Measurements from ENCODE around the gene APCDD1.
"Not testable (repeated sequence)": the region's sequence is repeated elsewhere in the genome, so short reads cannot be mapped to it uniquely, and the experiment has no call there.

- TF ChIP-seq POLR2A (IDR thresholded peaks at IDR 0.05; ENCODE audit: borderline replicate concordance, extremely low read depth, insufficient read depth, insufficient read length); POLR2AphosphoS5 (IDR thresholded peaks at IDR 0.05; ENCODE audit: low read depth, low read length); EZH2 (IDR thresholded peaks at IDR 0.05); ZFX (IDR thresholded peaks at IDR 0.05); EZH2phosphoT487 (IDR thresholded peaks at IDR 0.05; ENCODE audit: borderline replicate concordance); CEBPB (IDR thresholded peaks at IDR 0.05; ENCODE audit: low read depth); SIN3A (IDR thresholded peaks at IDR 0.05; ENCODE audit: low read depth); ZNF274 (IDR thresholded peaks at IDR 0.05; ENCODE audit: low read depth, low read length); EGR1 (IDR thresholded peaks at IDR 0.05; ENCODE audit: low read depth); REST (IDR thresholded peaks at IDR 0.05; ENCODE audit: low read depth); RAD21 (IDR thresholded peaks at IDR 0.05; ENCODE audit: low read depth); FOSL1 (IDR thresholded peaks at IDR 0.05; ENCODE audit: low read depth): not testable (repeated sequence)
- TF ChIP-seq, protein P1, sequence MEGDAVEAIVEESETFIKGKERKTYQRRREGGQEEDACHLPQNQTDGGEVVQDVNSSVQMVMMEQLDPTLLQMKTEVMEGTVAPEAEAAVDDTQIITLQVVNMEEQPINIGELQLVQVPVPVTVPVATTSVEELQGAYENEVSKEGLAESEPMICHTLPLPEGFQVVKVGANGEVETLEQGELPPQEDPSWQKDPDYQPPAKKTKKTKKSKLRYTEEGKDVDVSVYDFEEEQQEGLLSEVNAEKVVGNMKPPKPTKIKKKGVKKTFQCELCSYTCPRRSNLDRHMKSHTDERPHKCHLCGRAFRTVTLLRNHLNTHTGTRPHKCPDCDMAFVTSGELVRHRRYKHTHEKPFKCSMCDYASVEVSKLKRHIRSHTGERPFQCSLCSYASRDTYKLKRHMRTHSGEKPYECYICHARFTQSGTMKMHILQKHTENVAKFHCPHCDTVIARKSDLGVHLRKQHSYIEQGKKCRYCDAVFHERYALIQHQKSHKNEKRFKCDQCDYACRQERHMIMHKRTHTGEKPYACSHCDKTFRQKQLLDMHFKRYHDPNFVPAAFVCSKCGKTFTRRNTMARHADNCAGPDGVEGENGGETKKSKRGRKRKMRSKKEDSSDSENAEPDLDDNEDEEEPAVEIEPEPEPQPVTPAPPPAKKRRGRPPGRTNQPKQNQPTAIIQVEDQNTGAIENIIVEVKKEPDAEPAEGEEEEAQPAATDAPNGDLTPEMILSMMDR (IDR thresholded peaks at IDR 0.05 in 2 of 3, conservative IDR thresholded peaks at IDR 0.05 in 1 of 3; ENCODE audit: borderline replicate concordance in 1 of 3, insufficient read depth in 1 of 3, low read depth in 2 of 3, low read length in 2 of 3), result not testable (repeated sequence)
- TF ChIP-seq, protein P2, sequence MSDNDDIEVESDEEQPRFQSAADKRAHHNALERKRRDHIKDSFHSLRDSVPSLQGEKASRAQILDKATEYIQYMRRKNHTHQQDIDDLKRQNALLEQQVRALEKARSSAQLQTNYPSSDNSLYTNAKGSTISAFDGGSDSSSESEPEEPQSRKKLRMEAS (IDR thresholded peaks at IDR 0.05), result not testable (repeated sequence)
Measured at GRCh38 chr18:10505892-10506291, 51.5 kb downstream of the APCDD1 start.
